Dermis microvascular lymphatic vessel endothelial cell (primary cell): Measurements from ENCODE around the gene POLR3B. TPM values are rescaled to one million over a fixed set of nuclear protein-coding genes. Genes with fewer than 3 reads are reported as not detected.
A peak's percentile ranks its signal among the peaks of the same experiment; 100 is the strongest.

ENCODE experiments used
- DNase-seq, 2 donors: peaks; one replicate each; pipeline versions ENCODE4 v3.0.0 to v3.0.0-alpha.2; 2010; ENCODE audit warnings: low read depth in 2 of 2
- total RNA-seq: library from RNA; depleted of rRNA; stranded (reverse); fragments of >200 nt; gene quantifications from 2 replicates; pipeline ENCODE4 v1.2.1, GENCODE V29; 2014

The POLR3B gene
- total RNA-seq, 1 donor from 2014 or later = 6.4 TPM

DNA sequence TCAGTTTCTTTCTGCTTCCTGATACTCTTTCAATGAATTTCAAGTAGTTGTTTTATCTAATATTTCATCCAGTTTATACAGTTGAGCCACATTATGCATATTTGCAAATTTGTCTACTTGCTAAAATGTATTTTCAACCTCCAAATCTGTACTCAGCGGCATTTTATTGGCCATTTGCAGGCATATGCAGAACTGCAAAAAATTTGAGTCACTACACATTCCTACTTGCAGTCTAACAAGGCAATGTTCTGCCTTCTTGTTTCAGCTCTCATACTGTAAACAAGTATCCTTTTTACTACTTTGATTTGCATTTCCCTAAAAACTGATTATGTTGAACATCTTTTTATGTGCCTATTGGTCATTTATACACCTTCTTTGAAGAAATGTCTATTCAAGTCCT lies 55.0 kb downstream of the POLR3B start:
- no peak for DNase-seq

DNA sequence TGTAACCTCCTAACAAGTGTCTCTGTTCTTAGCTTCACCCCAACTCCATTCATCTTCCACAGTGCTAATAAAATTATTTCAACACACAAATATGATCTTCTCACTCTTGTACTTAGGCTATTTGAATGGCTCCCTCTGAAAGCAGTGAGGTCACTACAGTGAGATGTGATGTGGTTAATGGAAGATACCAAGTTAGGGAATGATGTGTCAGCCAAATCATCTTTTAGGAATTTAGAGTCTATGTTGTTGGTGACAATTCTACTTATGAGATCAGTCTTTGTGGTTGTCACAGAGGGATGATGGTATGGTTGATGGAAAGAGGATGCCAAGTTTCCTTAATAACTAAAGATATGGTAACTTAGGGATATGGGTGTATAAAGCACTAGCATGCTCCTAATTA lies 57.6 kb downstream of the POLR3B start:
- DNase-seq = no peak

DNA sequence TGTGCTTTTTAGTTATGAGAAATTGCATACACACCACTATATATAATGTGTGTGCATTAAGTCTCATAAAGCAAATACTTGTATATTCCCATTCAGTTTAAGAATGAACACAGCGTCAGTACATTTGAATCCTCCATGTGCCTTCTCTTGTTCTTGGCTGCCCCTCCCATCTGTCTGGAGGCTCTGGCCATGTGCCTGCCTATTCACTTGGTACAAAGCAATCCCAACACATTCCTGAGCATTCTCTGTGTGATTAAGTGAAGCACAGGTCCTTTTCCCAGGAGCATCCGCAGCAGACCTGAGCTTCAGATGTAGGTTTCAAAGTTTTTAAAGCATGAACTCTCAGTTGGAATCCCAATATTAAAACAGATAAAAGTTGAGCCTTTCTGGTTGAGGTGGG lies 58.7 kb downstream of the POLR3B start:
- no peak for DNase-seq

- DNase-seq = peak; percentile 36 to 70
Observed at GRCh38 chr12:106417926-106418910, 60.7 kb downstream of the POLR3B start.

GRCh38 chr12:106418970-106419369 lies 61.4 kb downstream of the POLR3B start:
- DNase-seq = peak in 1 of 2 donors; percentile 29

DNA sequence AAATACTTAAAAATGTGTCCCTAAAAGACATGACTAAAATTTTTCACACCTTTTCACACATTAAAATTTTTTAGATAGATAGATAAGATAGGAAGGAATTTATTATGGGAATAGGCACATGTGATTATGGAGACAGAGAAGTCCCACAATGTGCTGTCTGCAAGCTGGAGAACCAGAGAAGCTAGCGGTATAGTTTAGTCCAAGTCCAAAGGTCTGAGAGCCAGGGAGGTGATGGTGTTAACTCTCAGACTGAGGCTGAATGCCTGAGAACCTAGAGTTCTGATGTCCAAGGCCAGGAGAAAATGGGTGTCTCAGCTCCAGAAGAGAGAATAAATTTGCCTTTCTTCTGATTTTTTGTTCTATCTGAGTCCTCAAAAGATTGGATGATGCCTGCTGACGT lies 65.7 kb downstream of the POLR3B start:
- DNase-seq = no peak

DNA sequence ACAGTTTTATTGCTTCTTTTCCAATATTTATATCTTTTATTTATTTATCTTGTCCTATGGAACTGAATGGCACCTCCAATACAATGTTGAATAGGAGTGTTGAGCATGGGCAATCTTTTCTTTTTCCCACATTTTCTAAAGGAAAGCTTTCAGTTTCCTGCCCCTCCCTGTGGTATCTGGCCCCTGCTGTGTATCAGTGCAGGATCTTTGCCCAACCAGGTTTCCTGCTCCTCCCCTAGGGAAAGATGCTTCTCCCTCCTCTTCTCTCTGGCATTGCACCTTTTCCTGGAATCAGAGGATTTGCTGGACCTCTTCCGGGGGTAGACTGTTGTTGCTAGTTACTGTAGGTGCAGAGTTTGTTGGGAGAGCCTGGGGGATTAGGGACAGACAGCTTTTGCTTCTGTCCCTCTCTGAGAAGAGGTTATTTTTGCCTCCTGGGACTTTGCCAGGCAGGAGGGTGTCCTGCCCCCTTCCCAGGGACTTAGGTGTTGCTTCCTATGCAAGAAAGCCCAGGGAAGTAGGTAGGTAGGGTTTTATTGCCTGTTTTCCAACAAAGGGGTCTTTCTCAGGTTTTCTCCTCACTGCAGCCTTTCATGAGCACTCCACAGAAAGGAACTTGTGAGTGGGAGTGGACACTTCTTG lies 67.6 kb downstream of the POLR3B start:
- DNase-seq = no peak

DNA sequence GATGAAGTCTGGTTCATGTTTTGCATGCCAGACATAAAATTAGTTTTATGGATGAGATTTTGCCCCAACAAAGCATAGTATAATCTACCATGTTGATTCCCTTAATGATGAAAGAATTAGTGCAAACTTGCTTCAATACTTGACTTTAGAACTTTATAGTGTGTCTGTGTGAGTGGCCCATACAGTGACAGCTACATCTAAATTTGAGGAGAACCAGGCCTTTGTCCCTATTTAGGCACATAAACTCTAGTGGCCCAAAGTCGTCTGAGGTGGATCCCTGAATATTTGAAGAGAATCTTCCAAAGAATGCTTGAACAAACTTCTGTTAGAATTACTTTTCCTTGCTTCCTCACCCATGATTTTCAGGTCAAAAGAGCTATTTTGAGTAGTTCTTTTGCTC lies 70.4 kb downstream of the POLR3B start:
- DNase-seq = no peak

DNA sequence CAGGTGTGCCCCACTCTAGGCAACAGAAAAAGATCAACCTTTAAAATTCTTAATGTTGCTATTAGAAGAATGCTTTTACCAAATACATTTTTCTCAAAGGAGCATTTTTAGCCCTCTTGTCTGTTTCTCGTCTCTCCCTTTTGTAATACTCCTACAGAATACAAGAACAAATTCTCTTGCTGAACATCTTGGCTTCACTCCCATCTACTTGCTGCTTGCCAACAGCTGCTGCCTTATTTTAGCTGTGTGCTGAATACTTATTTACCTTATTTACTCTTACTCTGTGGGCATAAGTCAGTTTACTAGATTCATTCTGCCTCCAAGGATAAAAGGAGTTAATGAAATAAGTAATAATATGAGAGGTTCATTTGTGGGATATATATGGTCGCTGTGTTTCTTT lies 70.8 kb downstream of the POLR3B start:
- DNase-seq = no peak

- no peak for DNase-seq
Observed at GRCh38 chr12:106429043-106429552, 71.5 kb downstream of the POLR3B start.

DNA sequence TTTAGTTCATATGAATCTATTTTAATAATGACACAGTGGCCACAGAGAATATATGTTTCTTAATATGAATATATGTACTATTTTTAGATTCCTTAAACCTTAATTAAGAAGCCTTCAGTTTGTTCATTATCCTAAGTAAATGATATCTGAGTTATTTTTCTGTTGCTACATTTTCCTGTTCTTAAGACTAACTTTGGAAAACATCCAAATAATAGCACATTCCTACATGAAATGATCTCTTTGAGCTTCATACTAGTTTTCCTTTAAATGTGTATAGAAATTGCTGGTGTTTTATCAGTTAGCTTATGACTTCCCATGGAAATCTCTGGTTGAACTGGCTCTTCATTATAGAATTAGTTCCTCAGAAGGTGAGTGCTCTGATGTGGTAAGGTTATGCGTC lies 72.1 kb downstream of the POLR3B start:
- DNase-seq = peak in 1 of 2 donors; percentile 7

DNA sequence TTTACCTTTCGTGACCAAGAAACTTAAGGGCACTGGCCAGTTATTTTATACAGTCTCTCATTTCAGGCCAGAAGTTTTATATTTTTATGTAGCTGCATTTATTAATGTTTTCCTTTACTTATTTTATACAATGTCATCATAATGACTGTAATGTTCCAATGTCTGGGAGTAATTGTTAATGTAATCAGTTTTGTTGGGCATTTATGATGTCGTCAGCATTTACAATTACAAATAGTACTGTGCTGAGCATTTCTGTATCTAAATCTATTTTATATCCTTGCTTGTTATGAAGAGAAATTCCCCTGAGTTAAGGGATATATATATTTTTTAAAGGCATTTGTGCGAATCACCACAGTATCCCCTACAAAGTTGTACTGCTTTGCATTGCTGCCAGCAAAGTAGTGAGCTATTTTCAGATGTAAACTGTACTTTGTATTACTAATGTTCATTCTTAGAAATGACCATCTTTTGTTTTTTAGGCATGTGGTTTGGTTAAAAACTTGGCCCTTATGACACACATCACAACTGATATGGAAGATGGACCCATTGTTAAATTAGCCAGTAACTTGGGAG lies 74.4 kb downstream of the POLR3B start:
- no peak for DNase-seq

- DNase-seq = no peak
Observed at GRCh38 chr12:106433055-106433454, 75.5 kb downstream of the POLR3B start.

- DNase-seq = no peak
Observed at GRCh38 chr12:106434526-106434925, 77.0 kb downstream of the POLR3B start.

DNA sequence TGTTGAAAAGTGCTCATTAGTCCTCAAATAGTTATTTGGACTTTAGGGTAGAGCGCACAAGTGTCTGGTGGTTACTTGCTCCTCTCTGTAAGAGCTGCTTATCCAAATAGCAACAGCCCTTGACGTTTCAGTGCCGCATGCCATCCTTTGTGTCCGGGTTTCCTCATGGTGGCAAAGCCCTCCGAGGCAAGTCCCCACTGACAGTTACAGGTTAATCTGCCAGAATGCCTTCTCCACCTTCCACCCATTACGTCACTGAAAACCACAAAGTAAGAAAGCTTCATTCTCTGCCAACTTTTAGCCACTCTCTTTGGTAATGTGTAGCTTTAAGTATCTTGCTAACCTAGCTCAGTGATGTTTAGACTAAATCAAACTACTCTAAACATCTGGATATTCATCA lies 78.6 kb downstream of the POLR3B start:
- no peak for DNase-seq

DNA sequence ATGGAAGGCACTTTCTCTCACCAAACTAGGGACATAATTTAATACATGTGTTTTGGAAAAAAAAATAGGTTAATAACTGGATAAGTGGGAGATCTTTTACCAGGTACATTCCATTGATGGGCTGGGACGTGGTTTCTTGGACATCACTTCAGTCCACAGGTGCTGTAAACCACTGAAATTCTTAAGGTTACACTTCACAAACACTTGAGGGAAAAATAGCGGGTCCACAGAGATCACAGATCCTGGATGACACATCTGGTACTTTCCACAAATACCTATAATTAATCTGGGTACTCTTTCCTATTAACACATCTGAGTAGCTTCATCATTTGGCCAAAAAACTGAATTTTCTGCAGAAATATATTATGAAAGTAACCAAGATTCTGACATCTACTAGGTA lies 85.0 kb downstream of the POLR3B start:
- DNase-seq = no peak

- DNase-seq = no peak
Observed at GRCh38 chr12:106445053-106445452, 87.5 kb downstream of the POLR3B start.

DNA sequence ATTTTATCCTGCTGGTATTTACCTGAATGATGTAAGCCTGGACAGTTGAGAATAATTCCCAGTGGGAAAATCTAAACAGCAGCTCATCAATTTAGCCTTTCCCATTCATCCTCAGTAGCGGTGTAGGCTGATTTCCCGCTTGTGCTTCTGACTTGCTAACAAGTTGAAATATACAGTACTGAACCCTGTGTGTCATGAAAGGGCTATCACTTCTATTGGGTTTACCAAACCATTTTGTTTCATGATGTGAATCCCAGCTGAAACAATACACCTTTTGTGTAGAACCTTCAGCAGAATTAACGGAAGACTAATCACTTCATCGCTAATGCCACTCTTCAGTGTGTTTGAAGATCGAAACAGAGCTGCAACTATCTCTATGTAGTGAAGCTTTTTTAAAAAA lies 88.4 kb downstream of the POLR3B start:
- DNase-seq = no peak

- DNase-seq = peak in 1 of 2 donors; percentile 49
Observed at GRCh38 chr12:106446419-106447092, 89.0 kb downstream of the POLR3B start.

GRCh38 chr12:106452309-106452708 lies 94.8 kb downstream of the POLR3B start:
- DNase-seq = no peak

- no peak for DNase-seq
Observed at GRCh38 chr12:106455111-106455510, 97.6 kb downstream of the POLR3B start.

- no peak for DNase-seq
Observed at GRCh38 chr12:106459124-106459523, 101.6 kb downstream of the POLR3B start.
